PC-9 (cell line): ENCODE data around the gene KRTAP20-4. TPM values are rescaled to one million over a fixed set of nuclear protein-coding genes. Genes with fewer than 3 reads are reported as not detected.

ENCODE experiments used
- BruUV-seq: library from RNA; stranded (reverse); fragments of 400-500 nt; replicated peaks from 2 replicates; lab custom pipeline; 2021; lab: Mats Ljungman, UMichigan
- CTCF ChIA-PET: fragments of 300-600 bp; sonication (Branson Sonifier 250); formaldehyde crosslinking; loops from one replicate; lab custom pipeline; 2022; ENCODE audit warnings: antibody characterized with exemption; lab: Charles Lee
- POLR2A ChIA-PET: fragments of 300-600 bp; sonication (Branson Sonifier 250); formaldehyde crosslinking; loops from one replicate; lab custom pipeline; 2022; ENCODE audit warnings: antibody characterized with exemption; ENCODE audit not compliant: unreplicated experiment; lab: Charles Lee
- DNase-seq, 2 experiments: peaks; one replicate each; pipeline versions ENCODE4 v3.0.0 to v3.0.0-alpha.2; 2015 to 2022; ENCODE audit warnings: mixed read lengths in 1 of 2
- H2AFZ ChIP-seq: fragments of 200-600 bp; sonication (generic); 2 replicates; pipeline ENCODE4 v1.8.1; 2017; ENCODE audit warnings: antibody characterized with exemption
- H3F3A ChIP-seq: fragments of 200-600 bp; sonication (generic); 2 replicates; pipeline ENCODE4 v1.8.1; 2017; ENCODE audit warnings: antibody characterized with exemption, mild to moderate bottlenecking, low read depth; ENCODE audit not compliant: insufficient read depth
- H3K27ac ChIP-seq: fragments of 200-600 bp; sonication (generic); 2 replicates; pipeline ENCODE4 v1.6.1; 2016; ENCODE audit warnings: mixed run types
- H3K27me3 ChIP-seq: fragments of 200-600 bp; sonication (generic); 2 replicates; pipeline ENCODE4 v1.6.1; 2016; ENCODE audit warnings: low read depth, mixed run types; ENCODE audit not compliant: insufficient read depth
- H3K36me3 ChIP-seq: fragments of 200-600 bp; sonication (generic); 2 replicates; pipeline ENCODE4 v1.6.1; 2016; ENCODE audit warnings: low read depth, mixed run types
- H3K4me1 ChIP-seq: fragments of 200-600 bp; sonication (generic); replicated peaks from 2 replicates; pipeline ENCODE4 v1.6.1; 2016; ENCODE audit warnings: mixed run types; ENCODE audit not compliant: insufficient read depth
- H3K4me2 ChIP-seq: fragments of 200-600 bp; sonication (generic); 2 replicates; pipeline ENCODE4 v1.6.1; 2017; ENCODE audit warnings: mixed run types
- H3K4me3 ChIP-seq: fragments of 200-600 bp; sonication (generic); 2 replicates; pipeline ENCODE4 v1.6.1; 2016; ENCODE audit warnings: mixed run types
- H3K79me2 ChIP-seq: fragments of 200-600 bp; sonication (generic); 2 replicates; pipeline ENCODE4 v1.6.1; 2017; ENCODE audit warnings: low read depth, mixed run types
- H3K9me2 ChIP-seq: fragments of 200-600 bp; sonication (generic); 2 replicates; pipeline ENCODE4 v1.8.1; 2017; ENCODE audit warnings: mild to moderate bottlenecking; ENCODE audit not compliant: insufficient read depth
- H3K9me3 ChIP-seq: fragments of 200-600 bp; sonication (generic); 2 replicates; pipeline ENCODE4 v1.8.1; 2016; ENCODE audit warnings: low read depth; ENCODE audit not compliant: insufficient read depth
- H4K20me1 ChIP-seq: fragments of 200-600 bp; sonication (generic); 2 replicates; pipeline ENCODE4 v1.8.1; 2017; ENCODE audit not compliant: insufficient read depth
- CTCF ChIP-seq: fragments of 200-600 bp; sonication (generic); conservative IDR thresholded peaks from 2 replicates; pipeline ENCODE4 v1.6.1; 2017; ENCODE audit warnings: mixed run types, antibody characterized with exemption, mild to moderate bottlenecking, moderate library complexity
- EZH2 ChIP-seq: fragments of 200-600 bp; sonication (generic); IDR thresholded peaks from 2 replicates; pipeline ENCODE4 v1.8.0; 2017; ENCODE audit warnings: antibody characterized with exemption, low read depth
- intact Hi-C: fragments of 100-400 bp; cut with micrococcal nuclease; formaldehyde crosslinking; loops from one replicate; pipeline ENCODE4 v1.10.0; 2022; ENCODE audit not compliant: unreplicated experiment
- total RNA-seq: library from RNA; stranded (reverse); gene quantifications from 2 replicates; pipeline ENCODE4 v1.2.3, GENCODE V29; 2021

Gene KRTAP20-4
- total RNA-seq, 1 experiment from 2014 or later = not detected

- no TSS peak for BruUV-seq
- intact Hi-C loops = no loop called here
These were observed 2.9 kb downstream of the KRTAP20-4 start for GRCh38 chr21:30623362-30623761.

DNA sequence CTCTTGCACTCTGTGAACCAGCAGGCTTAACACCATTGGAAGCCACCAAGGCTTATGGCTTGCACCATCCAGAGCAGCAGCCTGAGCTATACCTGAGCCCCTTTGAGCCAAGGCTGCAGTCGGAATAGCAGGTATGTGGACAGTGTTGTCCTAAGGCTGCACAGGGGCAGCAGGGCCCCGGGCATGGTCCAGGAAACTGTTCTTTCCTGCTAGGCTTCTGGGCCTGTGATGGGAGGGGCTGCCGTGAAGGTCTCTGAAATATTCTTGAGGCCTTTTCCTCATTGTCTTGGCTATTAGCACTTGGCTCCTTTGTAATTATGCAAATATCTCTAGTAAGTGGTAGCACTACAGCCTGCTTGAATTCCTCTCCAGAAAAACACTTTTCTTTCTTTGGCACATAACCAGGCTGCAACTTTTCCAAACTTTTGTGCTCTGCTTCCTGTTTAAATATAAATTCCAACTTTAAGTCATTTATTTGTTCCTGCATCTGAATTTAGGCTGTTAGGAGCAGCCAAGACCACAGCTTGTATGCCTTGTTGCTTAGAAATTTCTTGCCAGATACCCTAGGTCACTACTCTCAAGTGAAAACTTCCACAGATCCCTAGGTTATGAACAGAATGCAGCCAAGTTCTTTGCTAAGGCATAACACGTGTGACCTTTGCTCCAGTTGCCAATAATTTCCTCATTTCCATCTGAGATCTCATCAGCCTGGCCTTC, 5.2 kb downstream of the KRTAP20-4 start:
- Histone ChIP-seq H3K4me1 (no peaks in the 10 kb centered on the region), H4K20me1 (no peaks in the 10 kb centered on the region), H3F3A (no peaks in the 10 kb centered on the region), H3K79me2 (no peaks in the 10 kb centered on the region), H3K27me3 (no peaks in the 10 kb centered on the region), H3K4me3 (no peak overlapping the region), H3K36me3 (no peaks in the 10 kb centered on the region), H3K4me2 (no peak overlapping the region), H3K9me3 (no peaks in the 10 kb centered on the region), H2AFZ (no peak overlapping the region), H3K27ac (no peak overlapping the region), H3K9me2 (no peaks in the 10 kb centered on the region)
- TF ChIP-seq CTCF (no peak), EZH2 (no peak)
- CTCF ChIA-PET = no interaction called here
- BruUV-seq = no TSS peak
- no peak for DNase-seq
- POLR2A ChIA-PET = no interaction called here
- intact Hi-C loops = no loop called here

More at GRCh38 chr21:30623362-30623761, 2.9 kb downstream of the KRTAP20-4 start:
- Histone ChIP-seq H3K9me2 (no peaks in the 10 kb centered on the region), H2AFZ (no peak overlapping the region), H3K4me3 (no peak overlapping the region), H4K20me1 (no peaks in the 10 kb centered on the region), H3F3A (no peaks in the 10 kb centered on the region), H3K79me2 (no peaks in the 10 kb centered on the region), H3K9me3 (no peaks in the 10 kb centered on the region), H3K27ac (no peak overlapping the region), H3K36me3 (no peaks in the 10 kb centered on the region), H3K4me2 (no peak overlapping the region), H3K4me1 (no peaks in the 10 kb centered on the region), H3K27me3 (no peaks in the 10 kb centered on the region)
- no peak for DNase-seq
- POLR2A ChIA-PET = no interaction called here
- TF ChIP-seq EZH2 = no peak
- no peak for TF ChIP-seq CTCF
- CTCF ChIA-PET = no interaction called here

- no peaks in the 10 kb centered on the region for H3K79me2 ChIP-seq
- CTCF ChIA-PET = no interaction called here
- H3K9me2 ChIP-seq = no peaks in the 10 kb centered on the region
- no peak for DNase-seq
- H3K27me3 ChIP-seq = no peaks in the 10 kb centered on the region
- no peaks in the 10 kb centered on the region for H3K4me1 ChIP-seq
- H3K27ac ChIP-seq = no peak overlapping the region
- no peak overlapping the region for H3K4me3 ChIP-seq
- no TSS peak for BruUV-seq
- intact Hi-C loops = no loop called here
- no peaks in the 10 kb centered on the region for H3F3A ChIP-seq
- H4K20me1 ChIP-seq = no peaks in the 10 kb centered on the region
- TF ChIP-seq CTCF (no peak), EZH2 (no peak)
- POLR2A ChIA-PET = no interaction called here
- no peaks in the 10 kb centered on the region for H3K36me3 ChIP-seq
- no peaks in the 10 kb centered on the region for H3K9me3 ChIP-seq
- H3K4me2 ChIP-seq = no peak overlapping the region
- no peak overlapping the region for H2AFZ ChIP-seq
These were observed 7.7 kb downstream of the KRTAP20-4 start for GRCh38 chr21:30628109-30628508.
